ENCODE results near the gene TTC28.

TTC28 gene

GRCh38 chr22:28658448-28658847 lies 21.2 kb downstream of the TTC28 start (continued):
- TF ChIP-seq ZNF488 (tag by site-specific recombination; IDR thresholded peaks at IDR 0.05) (no peak), ZNF560 (tag by site-specific recombination; IDR thresholded peaks at IDR 0.05; ENCODE audit: borderline replicate concordance) (no peak), ZNF830 (tag by site-specific recombination; IDR thresholded peaks at IDR 0.05; ENCODE audit: low read depth) (no peak), MZF1 (tag by site-specific recombination; IDR thresholded peaks at IDR 0.05; ENCODE audit: borderline replicate concordance) (peak; percentile 99), ZNF24 (tag by site-specific recombination; IDR thresholded peaks at IDR 0.05) (no peak), ZNF302 (tag by site-specific recombination; IDR thresholded peaks at IDR 0.05; ENCODE audit: low read depth) (no peak), PATZ1 (tag by site-specific recombination; IDR thresholded peaks at IDR 0.05) (no peak), ZBTB20 (tag by site-specific recombination; IDR thresholded peaks at IDR 0.05) (no peak), ZNF610 (tag by site-specific recombination; IDR thresholded peaks at IDR 0.05; ENCODE audit: borderline replicate concordance) (0 out of 2 replicates have a peak, but pooled peaks have one; percentile 34), ZNF433 (tag by site-specific recombination; IDR thresholded peaks at IDR 0.05; ENCODE audit: low read depth) (no peak), ZNF501 (tag by site-specific recombination; IDR thresholded peaks at IDR 0.05) (no peak), ZNF354C (tag by site-specific recombination; IDR thresholded peaks at IDR 0.05; ENCODE audit: borderline replicate concordance, low read depth) (no peak), ZNF621 (tag by site-specific recombination; IDR thresholded peaks at IDR 0.05) (no peak), KLF10 (tag by site-specific recombination; IDR thresholded peaks at IDR 0.05) (no peak), ZNF292 (tag by site-specific recombination; IDR thresholded peaks at IDR 0.05; ENCODE audit: borderline replicate concordance, low read depth) (no peak), ZNF148 (tag by site-specific recombination; IDR thresholded peaks at IDR 0.05; ENCODE audit: borderline replicate concordance) (no peak), EGR2 (tag by site-specific recombination; IDR thresholded peaks at IDR 0.05; ENCODE audit: low read depth) (no peak), ZNF37A (tag by site-specific recombination; IDR thresholded peaks at IDR 0.05) (no peak), ZNF366 (tag by site-specific recombination; conservative IDR thresholded peaks at IDR 0.05) (0 out of 2 replicates have a peak, but pooled peaks have one; percentile 11), ZIC2 (tag by site-specific recombination; IDR thresholded peaks at IDR 0.05) (no peak)
- TF ChIP-seq, protein P1, sequence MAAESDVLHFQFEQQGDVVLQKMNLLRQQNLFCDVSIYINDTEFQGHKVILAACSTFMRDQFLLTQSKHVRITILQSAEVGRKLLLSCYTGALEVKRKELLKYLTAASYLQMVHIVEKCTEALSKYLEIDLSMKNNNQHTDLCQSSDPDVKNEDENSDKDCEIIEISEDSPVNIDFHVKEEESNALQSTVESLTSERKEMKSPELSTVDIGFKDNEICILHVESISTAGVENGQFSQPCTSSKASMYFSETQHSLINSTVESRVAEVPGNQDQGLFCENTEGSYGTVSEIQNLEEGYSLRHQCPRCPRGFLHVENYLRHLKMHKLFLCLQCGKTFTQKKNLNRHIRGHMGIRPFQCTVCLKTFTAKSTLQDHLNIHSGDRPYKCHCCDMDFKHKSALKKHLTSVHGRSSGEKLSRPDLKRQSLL (tag by site-specific recombination; IDR thresholded peaks at IDR 0.05) = no peak
- TF ChIP-seq, protein P2, sequence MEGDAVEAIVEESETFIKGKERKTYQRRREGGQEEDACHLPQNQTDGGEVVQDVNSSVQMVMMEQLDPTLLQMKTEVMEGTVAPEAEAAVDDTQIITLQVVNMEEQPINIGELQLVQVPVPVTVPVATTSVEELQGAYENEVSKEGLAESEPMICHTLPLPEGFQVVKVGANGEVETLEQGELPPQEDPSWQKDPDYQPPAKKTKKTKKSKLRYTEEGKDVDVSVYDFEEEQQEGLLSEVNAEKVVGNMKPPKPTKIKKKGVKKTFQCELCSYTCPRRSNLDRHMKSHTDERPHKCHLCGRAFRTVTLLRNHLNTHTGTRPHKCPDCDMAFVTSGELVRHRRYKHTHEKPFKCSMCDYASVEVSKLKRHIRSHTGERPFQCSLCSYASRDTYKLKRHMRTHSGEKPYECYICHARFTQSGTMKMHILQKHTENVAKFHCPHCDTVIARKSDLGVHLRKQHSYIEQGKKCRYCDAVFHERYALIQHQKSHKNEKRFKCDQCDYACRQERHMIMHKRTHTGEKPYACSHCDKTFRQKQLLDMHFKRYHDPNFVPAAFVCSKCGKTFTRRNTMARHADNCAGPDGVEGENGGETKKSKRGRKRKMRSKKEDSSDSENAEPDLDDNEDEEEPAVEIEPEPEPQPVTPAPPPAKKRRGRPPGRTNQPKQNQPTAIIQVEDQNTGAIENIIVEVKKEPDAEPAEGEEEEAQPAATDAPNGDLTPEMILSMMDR (tag by site-specific recombination; IDR thresholded peaks at IDR 0.05) = no peak
- TF ChIP-seq, protein P3, sequence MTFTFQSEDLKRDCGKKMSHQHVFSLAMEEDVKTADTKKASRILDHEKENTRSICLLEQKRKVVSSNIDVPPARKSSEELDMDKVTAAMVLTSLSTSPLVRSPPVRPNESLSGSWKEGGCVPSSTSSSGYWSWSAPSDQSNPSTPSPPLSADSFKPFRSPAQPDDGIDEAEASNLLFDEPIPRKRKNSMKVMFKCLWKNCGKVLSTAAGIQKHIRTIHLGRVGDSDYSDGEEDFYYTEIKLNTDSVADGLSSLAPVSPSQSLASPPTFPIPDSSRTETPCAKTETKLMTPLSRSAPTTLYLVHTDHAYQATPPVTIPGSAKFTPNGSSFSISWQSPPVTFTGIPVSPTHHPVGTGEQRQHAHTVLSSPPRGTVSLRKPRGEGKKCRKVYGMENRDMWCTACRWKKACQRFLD (tag by site-specific recombination; IDR thresholded peaks at IDR 0.05) = no peak
- TF ChIP-seq, protein P4, sequence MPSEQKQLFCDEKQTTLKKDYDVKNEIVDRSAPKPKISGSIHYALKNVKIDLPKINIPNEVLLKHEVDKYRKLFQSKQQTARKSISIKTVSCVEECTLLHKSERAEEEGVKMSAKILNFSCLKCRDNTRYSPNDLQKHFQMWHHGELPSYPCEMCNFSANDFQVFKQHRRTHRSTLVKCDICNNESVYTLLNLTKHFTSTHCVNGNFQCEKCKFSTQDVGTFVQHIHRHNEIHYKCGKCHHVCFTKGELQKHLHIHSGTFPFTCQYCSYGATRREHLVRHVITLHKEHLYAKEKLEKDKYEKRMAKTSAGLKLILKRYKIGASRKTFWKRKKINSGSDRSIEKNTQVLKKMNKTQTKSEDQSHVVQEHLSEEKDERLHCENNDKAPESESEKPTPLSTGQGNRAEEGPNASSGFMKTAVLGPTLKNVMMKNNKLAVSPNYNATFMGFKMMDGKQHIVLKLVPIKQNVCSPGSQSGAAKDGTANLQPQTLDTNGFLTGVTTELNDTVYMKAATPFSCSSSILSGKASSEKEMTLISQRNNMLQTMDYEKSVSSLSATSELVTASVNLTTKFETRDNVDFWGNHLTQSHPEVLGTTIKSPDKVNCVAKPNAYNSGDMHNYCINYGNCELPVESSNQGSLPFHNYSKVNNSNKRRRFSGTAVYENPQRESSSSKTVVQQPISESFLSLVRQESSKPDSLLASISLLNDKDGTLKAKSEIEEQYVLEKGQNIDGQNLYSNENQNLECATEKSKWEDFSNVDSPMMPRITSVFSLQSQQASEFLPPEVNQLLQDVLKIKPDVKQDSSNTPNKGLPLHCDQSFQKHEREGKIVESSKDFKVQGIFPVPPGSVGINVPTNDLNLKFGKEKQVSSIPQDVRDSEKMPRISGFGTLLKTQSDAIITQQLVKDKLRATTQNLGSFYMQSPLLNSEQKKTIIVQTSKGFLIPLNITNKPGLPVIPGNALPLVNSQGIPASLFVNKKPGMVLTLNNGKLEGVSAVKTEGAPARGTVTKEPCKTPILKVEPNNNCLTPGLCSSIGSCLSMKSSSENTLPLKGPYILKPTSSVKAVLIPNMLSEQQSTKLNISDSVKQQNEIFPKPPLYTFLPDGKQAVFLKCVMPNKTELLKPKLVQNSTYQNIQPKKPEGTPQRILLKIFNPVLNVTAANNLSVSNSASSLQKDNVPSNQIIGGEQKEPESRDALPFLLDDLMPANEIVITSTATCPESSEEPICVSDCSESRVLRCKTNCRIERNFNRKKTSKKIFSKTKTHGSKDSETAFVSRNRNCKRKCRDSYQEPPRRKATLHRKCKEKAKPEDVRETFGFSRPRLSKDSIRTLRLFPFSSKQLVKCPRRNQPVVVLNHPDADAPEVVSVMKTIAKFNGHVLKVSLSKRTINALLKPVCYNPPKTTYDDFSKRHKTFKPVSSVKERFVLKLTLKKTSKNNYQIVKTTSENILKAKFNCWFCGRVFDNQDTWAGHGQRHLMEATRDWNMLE (tag by site-specific recombination; conservative IDR thresholded peaks at IDR 0.05; ENCODE audit: low read depth) = no peak

Measured in HEK293 (cell line).